ENCODE measurements around the gene SNTG2.

DNA sequence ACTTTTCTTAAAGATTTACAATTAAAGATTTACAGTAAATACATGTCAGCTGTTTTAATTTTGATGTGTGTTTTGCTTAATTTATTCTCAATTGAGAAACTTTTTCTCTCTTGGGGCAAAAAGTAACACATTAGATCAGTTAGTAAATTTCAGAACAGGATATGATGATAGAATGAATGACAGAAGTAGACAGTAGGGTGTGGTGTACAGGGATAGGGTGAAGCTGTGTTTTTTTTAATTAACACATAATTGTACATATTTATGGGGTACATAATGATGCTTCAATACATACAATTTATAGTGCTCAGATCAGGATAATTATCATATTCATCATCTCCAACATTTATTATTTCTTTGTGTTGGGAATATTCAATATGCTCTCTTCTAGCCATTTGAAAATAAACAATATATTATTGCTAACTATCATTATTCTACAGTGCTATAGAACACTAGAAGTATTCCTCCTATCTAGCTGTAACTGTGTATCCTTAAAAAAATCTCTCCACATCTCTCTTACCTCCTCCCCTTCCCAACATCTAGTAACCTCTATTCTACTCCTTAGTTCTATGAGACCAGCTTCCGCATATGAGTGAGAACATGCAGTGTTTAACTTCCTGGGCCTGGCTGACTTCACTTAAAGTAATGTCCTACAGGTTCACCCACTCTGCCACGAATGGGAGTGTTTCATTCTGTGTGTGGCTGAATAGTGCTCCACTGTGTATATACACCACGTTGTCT is 175.2 kb downstream of the SNTG2 start:
- TF ChIP-seq POLR2A (IDR thresholded peaks at IDR 0.05; ENCODE audit: low read length) (no peak), GATA1 (IDR thresholded peaks at IDR 0.05; ENCODE audit: low read depth, low read length) (no peak)

All from erythroblast (primary cell).